Tibial nerve (tissue), 4 donors: Measurements from ENCODE around the gene STARD8.

Source experiments
- CTCF ChIP-seq, 5 experiments: fragments of 200-600 bp in 3 of 5; fragments of 450-650 bp in 2 of 5; sonication (generic) in 3 of 5; IDR thresholded peaks; one replicate each; pipeline ENCODE4 v1.5.1; 2016 to 2019; ENCODE audit warnings: antibody characterized with exemption in 5 of 5, mild to moderate bottlenecking in 3 of 5, moderate library complexity in 2 of 5
- EP300 ChIP-seq, 2 donors: sonication (generic); formaldehyde crosslinking; IDR thresholded peaks; one replicate each; pipeline ENCODE4 v1.6.1; 2017; ENCODE audit warnings: antibody characterized with exemption in 2 of 2, mild to moderate bottlenecking in 1 of 2
- POLR2A ChIP-seq, 2 donors: fragments of 450-650 bp; IDR thresholded peaks; one replicate each; pipeline ENCODE4 v1.6.1; 2017; ENCODE audit warnings: antibody characterized with exemption in 2 of 2, mild to moderate bottlenecking in 2 of 2, moderate library complexity in 2 of 2

GRCh38 chrX:68692651-68693050, 45.2 kb downstream of the STARD8 start:
- TF ChIP-seq EP300 (IDR thresholded peaks at IDR 0.05): no peak
- TF ChIP-seq CTCF (IDR thresholded peaks at IDR 0.05): no peak
- no peak for TF ChIP-seq POLR2A (IDR thresholded peaks at IDR 0.05)
